ENCODE measurements around the gene ZNF462. TPM values are rescaled to one million over a fixed set of nuclear protein-coding genes. Genes with fewer than 3 reads are reported as not detected.

The ZNF462 gene
- total RNA-seq, 2 experiments from 2014 or later = 1.1 to 1.3 TPM

GRCh38 chr9:107044872-107045271, 181.9 kb downstream of the ZNF462 start:
- Histone ChIP-seq H3K27ac (ENCODE audit: low read depth in 1 of 2, low read length in 2 of 2) (no peak overlapping the region), H3K4me3 (ENCODE audit: low read length) (no peak overlapping the region), H3K4me1 (ENCODE audit: insufficient read depth, low read length) (no peaks in the 10 kb centered on the region), H3K27me3 (ENCODE audit: control insufficient read depth in 1 of 2, insufficient read depth in 2 of 2, low read length in 2 of 2) (peaks cover 0 to 3% of the 10 kb centered on the region in 2 experiments), H3K36me3 (ENCODE audit: insufficient read depth, low read length) (no peaks in the 10 kb centered on the region), H3K9me3 (ENCODE audit: control insufficient read depth in 1 of 2, insufficient read depth in 1 of 2, low read length in 2 of 2) (peaks cover 0 to 3% of the 10 kb centered on the region in 2 experiments)
- Mint-ChIP-seq H3K36me3 (ENCODE audit: low read depth) (no peaks in the 10 kb centered on the region), H3K4me1 (ENCODE audit: low read depth) (no peaks in the 10 kb centered on the region), H3K4me3 (no peak overlapping the region), H3K9me3 (no peaks in the 10 kb centered on the region), H3K27me3 (no peaks in the 10 kb centered on the region), H3K27ac (no peak overlapping the region)
- POLR2A ChIA-PET = no interaction called here
- DNase-seq = no peak
- no peak for TF ChIP-seq CTCF (IDR thresholded peaks at IDR 0.05)
- intact Hi-C loops (cut with DNase I, micrococcal nuclease) = no loop called here
- CTCF ChIA-PET = no interaction called here
- ATAC-seq (ENCODE audit: poor library complexity) = no peak

- no peaks in the 10 kb centered on the region for H3K9me3 Mint-ChIP-seq
- Histone ChIP-seq H3K4me3 (ENCODE audit: low read length) (no peak overlapping the region), H3K27ac (ENCODE audit: low read depth in 1 of 2, low read length in 2 of 2) (no peak overlapping the region), H3K36me3 (ENCODE audit: insufficient read depth, low read length) (no peaks in the 10 kb centered on the region), H3K27me3 (ENCODE audit: control insufficient read depth in 1 of 2, insufficient read depth in 2 of 2, low read length in 2 of 2) (peaks cover 0 to 3% of the 10 kb centered on the region in 2 experiments), H3K9me3 (ENCODE audit: control insufficient read depth in 1 of 2, insufficient read depth in 1 of 2, low read length in 2 of 2) (peaks cover 0 to 3% of the 10 kb centered on the region in 2 experiments), H3K4me1 (ENCODE audit: insufficient read depth, low read length) (no peaks in the 10 kb centered on the region)
- DNase-seq (no peak), ATAC-seq (ENCODE audit: poor library complexity) (no peak)
- no peak overlapping the region for H3K27ac Mint-ChIP-seq
- no peaks in the 10 kb centered on the region for H3K36me3 Mint-ChIP-seq (ENCODE audit: low read depth)
- intact Hi-C loops (cut with DNase I, micrococcal nuclease) = no loop called here
- H3K4me1 Mint-ChIP-seq (ENCODE audit: low read depth) = no peaks in the 10 kb centered on the region
- ChIA-PET POLR2A (no interaction called here), CTCF (no interaction called here)
- H3K27me3 Mint-ChIP-seq = no peaks in the 10 kb centered on the region
- no peak for TF ChIP-seq CTCF (IDR thresholded peaks at IDR 0.05)
- H3K4me3 Mint-ChIP-seq = no peak overlapping the region
Measured at GRCh38 chr9:107046692-107047091, 183.7 kb downstream of the ZNF462 start.

- ATAC-seq (ENCODE audit: poor library complexity) (no peak), DNase-seq (no peak)
- Mint-ChIP-seq H3K4me3 (no peak overlapping the region), H3K36me3 (ENCODE audit: low read depth) (no peaks in the 10 kb centered on the region), H3K27me3 (no peaks in the 10 kb centered on the region), H3K9me3 (no peaks in the 10 kb centered on the region), H3K27ac (no peak overlapping the region), H3K4me1 (ENCODE audit: low read depth) (no peaks in the 10 kb centered on the region)
- ChIA-PET POLR2A (no interaction called here), CTCF (no interaction called here)
- H3K27me3 ChIP-seq (ENCODE audit: control insufficient read depth in 1 of 2, insufficient read depth in 2 of 2, low read length in 2 of 2) = peaks cover 0 to 3% of the 10 kb centered on the region in 2 experiments
- no peaks in the 10 kb centered on the region for H3K4me1 ChIP-seq (ENCODE audit: insufficient read depth, low read length)
- H3K27ac ChIP-seq (ENCODE audit: low read depth in 1 of 2, low read length in 2 of 2) = no peak overlapping the region
- intact Hi-C loops (cut with DNase I, micrococcal nuclease) = no loop called here
- H3K9me3 ChIP-seq (ENCODE audit: control insufficient read depth in 1 of 2, insufficient read depth in 1 of 2, low read length in 2 of 2) = peaks cover 0 to 3% of the 10 kb centered on the region in 2 experiments
- no peak overlapping the region for H3K4me3 ChIP-seq (ENCODE audit: low read length)
- no peaks in the 10 kb centered on the region for H3K36me3 ChIP-seq (ENCODE audit: insufficient read depth, low read length)
- no peak for TF ChIP-seq CTCF (IDR thresholded peaks at IDR 0.05)
Measured at GRCh38 chr9:107049046-107049802, 186.3 kb downstream of the ZNF462 start.
